ENCODE measurements around the gene LRRN2.

Gene LRRN2

GRCh38 chr1:204712708-204713430, 27.3 kb upstream of the LRRN2 start:
- no peak for DNase-seq (ENCODE audit: low read depth in 2 of 3, low spot score in 2 of 3)

- DNase-seq (ENCODE audit: low read depth in 2 of 3, low spot score in 2 of 3): no peak
Measured at GRCh38 chr1:204711947-204712701, 26.6 kb upstream of the LRRN2 start.

GRCh38 chr1:204711103-204711946, 25.8 kb upstream of the LRRN2 start:
- no peak for DNase-seq (ENCODE audit: low read depth in 2 of 3, low spot score in 2 of 3)

DNA sequence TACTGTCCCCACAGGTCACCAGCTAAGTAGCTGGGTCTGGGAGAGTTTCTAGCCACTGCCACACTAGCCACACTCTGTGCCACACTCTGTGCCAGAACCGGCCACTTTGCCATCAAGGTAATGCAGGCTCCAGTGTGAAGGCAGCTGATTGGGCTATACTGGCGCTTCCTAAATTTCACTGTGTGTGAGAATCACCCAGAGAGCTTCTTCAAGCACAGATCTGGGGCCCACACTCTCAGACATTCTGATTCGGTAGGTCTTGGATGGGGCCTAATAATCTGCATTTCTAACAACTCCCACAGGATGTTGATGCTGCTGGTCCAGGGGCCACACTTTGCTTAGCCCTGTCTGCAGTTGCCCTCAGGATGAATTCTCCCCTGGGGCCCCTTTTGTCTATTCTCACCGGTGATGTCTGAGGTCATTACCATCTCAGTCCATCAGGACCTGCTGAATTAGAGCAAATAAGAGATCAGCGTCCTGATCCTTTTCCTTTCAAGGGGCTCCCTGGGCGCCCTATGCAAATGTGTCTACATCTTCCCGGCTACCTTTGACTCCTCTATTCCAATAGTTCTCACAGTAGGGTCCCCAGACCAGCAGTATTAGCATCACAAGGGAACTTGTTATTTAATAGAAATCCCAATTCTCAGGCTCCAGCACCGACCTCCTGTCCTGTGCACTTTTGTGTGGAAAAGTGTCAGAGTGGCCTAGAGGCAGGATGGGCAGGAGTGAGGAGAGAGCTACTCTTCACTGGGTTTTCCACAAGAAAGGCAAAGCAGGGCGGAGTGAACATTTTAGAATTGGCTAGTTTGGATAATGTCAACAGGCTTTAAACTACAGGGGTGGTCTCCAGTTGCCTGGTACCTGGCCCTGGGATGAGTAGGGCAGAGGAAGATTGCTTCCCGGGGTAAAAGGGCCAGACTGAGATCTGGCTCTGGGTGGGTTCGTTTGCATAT, 24.7 kb upstream of the LRRN2 start:
- DNase-seq (ENCODE audit: low read depth in 2 of 3, low spot score in 2 of 3): no peak

- no peak for DNase-seq (ENCODE audit: low read depth in 2 of 3, low spot score in 2 of 3)
Measured at GRCh38 chr1:204709021-204709420, 23.5 kb upstream of the LRRN2 start.

DNA sequence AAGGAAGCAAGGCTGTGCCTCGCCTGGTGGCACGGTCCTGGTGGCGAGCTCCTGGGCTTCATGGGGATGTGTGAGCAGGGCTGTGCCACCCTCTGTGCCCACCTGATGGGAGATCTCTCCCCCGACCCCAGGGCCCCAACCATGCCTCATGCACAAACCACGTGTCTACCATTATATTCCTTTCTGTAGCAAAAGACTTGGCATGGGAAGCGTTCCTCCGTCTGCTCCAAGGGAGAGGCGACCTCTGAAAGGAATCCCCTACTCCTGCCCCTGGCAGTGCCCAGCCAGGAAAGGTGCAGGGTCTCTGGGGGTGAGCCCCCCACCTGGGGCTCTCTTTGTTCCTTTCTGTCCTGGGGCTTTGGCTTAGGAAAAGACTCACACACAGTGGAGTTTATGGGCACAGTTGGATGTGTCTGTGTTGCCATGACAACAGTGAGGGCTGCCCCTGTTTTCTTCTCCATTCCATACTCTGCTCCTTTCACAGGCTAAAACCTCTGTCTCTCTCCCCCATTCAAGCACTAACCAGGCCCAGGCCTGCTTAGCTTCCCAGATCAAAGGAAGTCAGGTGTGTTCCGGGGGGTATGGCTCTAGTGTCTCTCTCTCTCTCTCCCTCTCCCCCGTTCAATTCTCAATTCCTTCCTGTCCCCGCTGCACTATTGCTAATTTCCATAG, 21.4 kb upstream of the LRRN2 start:
- no peak for DNase-seq (ENCODE audit: low read depth in 2 of 3, low spot score in 2 of 3)

GRCh38 chr1:204705888-204706837, 20.6 kb upstream of the LRRN2 start:
- DNase-seq (ENCODE audit: low read depth in 2 of 3, low spot score in 2 of 3): no peak

DNA sequence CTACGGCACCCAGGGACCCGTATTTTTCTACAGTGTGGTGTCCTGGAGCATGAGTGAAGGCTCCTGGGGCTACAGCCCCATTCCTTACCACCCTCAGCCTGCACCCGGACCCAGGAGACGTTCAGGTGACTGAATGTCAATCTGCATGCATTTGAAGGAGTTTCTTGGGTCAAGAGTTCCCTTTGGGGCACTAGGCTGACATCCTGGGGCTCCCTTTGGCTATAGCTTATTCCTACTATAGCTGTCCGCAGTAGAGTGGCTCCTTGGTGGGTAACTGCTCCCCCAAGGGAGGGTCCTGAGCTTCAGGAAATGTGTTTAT, 19.9 kb upstream of the LRRN2 start:
- DNase-seq (ENCODE audit: low read depth in 2 of 3, low spot score in 2 of 3): no peak

GRCh38 chr1:204704794-204705492, 19.4 kb upstream of the LRRN2 start:
- no peak for DNase-seq (ENCODE audit: low read depth in 2 of 3, low spot score in 2 of 3)

DNA sequence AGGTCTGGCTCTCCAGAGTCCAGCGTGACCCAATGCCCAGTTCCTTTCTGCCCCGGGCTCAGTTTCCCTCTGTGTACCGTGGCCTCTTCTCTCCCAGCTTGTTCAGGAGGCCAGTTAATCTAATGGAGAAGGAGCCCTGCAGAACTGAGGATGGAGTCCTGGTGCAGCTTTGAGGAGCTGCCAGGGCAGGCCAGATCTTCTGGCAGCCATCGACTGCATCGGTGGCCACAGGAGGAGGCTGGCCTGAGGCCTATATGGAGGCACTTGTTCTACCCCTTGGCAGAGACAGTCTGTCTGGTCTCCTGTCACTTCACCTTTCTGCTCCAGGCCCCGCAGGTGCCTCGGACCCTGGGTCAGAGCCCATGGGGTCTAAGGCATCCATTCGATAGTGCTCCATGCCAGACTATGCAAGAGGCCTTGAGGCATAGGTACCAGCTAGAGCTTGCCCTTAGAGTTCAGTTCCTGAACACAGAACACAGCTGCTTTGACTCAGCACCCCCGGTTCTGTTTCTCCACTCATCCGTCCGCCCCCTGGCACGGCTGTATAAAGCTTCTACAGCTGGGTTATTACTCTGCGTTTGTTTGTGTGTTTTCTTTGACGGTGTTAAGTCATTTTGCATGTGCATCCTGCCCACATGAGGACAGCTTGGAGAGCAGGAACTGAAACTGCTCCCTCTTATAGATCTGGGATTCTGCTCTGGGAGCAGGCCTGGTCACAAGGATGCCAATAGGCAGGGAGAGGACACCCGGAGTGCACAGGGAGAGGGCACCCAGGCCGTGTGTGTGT, 18.5 kb upstream of the LRRN2 start:
- DNase-seq (ENCODE audit: low read depth in 2 of 3, low spot score in 2 of 3): no peak

DNA sequence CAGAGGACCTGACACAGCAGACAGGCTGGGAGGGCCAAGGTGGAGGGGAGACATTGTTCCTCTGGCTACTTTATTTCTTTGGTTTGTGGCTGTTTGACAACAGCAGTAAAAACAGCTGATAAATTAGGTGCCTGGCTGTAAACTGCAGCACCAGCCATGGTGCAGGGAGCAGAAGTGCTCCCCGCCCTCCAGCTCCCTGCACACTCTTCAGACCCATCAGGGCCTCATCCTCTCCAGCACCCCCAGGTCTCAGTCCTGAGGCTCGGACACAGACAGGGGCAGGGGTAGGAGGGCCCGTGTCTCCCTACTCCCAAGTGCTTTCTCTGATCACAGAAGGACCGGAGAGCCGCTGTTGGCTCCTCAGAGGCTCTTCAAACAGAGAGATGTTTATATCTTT, 17.7 kb upstream of the LRRN2 start:
- DNase-seq (ENCODE audit: low read depth in 2 of 3, low spot score in 2 of 3): no peak

DNA sequence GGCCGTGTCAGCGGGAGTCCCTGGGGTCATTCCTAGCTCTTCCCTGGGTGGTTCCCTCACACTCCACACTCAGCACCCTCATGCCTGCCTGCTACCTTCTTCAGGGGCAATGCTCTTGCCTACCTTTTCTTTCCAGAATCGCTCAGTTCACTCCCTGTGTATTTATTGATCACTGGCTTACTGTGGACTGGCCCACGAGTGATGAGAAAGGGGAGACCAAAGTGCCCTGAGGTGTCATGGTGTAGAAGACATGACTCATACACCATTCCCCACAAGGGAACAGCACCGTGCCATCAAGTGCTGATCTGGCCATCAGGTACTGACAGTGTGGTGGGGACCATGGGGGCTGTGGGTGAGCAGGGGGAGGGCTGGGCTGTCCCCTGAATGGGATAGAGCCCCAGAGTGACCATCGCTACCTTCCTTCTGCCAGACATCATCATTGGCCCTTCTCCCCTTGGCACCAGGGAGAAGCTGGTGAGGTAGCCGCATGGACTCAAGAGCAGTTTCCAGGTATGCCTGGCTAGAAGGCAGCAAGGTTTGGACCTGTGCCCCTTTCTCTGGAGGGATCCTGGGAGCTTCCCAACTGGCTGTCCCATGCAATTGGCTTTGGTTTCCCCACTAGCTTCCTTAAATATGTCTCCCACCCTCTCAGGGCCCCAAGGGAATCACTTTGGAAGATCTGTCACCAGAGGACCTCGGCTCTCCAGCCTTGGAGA, 17.2 kb upstream of the LRRN2 start:
- no peak for DNase-seq (ENCODE audit: low read depth in 2 of 3, low spot score in 2 of 3)

DNA sequence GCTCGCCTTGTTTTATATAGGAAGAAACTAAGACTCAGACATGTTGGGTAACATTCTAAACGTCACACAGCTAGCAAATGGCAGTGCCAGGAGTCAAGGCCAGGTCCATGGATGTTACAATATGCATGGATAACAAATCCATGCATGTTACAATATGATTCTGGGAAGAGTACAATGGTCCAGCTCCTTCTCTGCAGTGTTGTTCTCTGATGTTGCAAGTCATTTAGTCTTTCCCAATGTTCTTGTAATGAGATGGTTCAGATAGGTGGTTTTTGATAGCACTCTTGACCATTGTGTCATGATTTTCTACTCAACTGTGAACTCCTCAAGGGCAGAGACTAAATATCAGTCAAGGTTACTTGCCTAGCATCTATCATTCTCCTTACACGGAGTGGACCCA, 15.7 kb upstream of the LRRN2 start:
- no peak for DNase-seq (ENCODE audit: low read depth in 2 of 3, low spot score in 2 of 3)

GRCh38 chr1:204697893-204698292, 12.4 kb upstream of the LRRN2 start:
- no peak for DNase-seq (ENCODE audit: low read depth in 2 of 3, low spot score in 2 of 3)

DNA sequence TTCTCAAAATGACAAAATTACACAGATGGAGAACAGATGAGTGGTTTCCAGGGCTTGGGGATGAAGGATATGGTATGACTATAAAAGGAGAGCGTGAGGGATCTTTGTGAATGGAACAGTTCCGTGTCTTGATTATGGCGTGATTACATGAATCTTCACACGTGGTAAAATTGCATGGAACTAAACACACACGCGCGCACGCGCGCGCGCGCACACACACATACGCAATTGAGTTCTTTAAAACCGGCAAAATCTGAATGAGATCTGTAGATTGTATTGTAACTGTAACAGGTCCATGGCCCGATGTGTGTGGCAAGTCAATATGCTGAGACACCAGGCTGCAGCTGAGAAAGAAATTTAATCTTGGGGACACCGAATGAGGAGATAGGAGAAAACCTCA, 11.1 kb upstream of the LRRN2 start:
- no peak for DNase-seq (ENCODE audit: low read depth in 2 of 3, low spot score in 2 of 3)

GRCh38 chr1:204695692-204696091, 10.2 kb upstream of the LRRN2 start:
- DNase-seq (ENCODE audit: low read depth in 2 of 3, low spot score in 2 of 3): no peak

- no peak for DNase-seq (ENCODE audit: low read depth in 2 of 3, low spot score in 2 of 3)
Measured at GRCh38 chr1:204694145-204694544, 8.6 kb upstream of the LRRN2 start.
